Lung (tissue), 12 donors: ENCODE measurements around the gene PTPN21. TPM values are rescaled to one million over a fixed set of nuclear protein-coding genes. Genes with fewer than 3 reads are reported as not detected.

Experiments used
- ATAC-seq: fragments of 200-7000 bp; cut with Tn5 transposase; one replicate; pipeline ENCODE4 v1.9.1; 2020; ENCODE audit warnings: moderate number of reproducible peaks; ENCODE audit not compliant: insufficient read depth, low FRiP score
- DNase-seq, 3 donors: peaks; one replicate each; pipeline ENCODE4 v3.0.0-alpha.2; 2013 to 2017
- H3K27ac ChIP-seq, 2 donors: one replicate each; pipeline ENCODE4 v1.5.1; 2013; ENCODE audit warnings: mild to moderate bottlenecking in 2 of 2, moderate library complexity in 2 of 2, control low read depth in 1 of 2, inconsistent platforms in 1 of 2, low read depth in 1 of 2, low read length in 1 of 2
- H3K27me3 ChIP-seq, 3 donors: one replicate each; pipeline ENCODE4 v1.5.1; 2013; ENCODE audit warnings: low read length in 2 of 3; ENCODE audit not compliant: control insufficient read depth in 3 of 3, insufficient read depth in 3 of 3
- H3K36me3 ChIP-seq, 4 donors: one replicate each; pipeline ENCODE4 v1.5.1; 2013; ENCODE audit warnings: low read length in 4 of 4, mild to moderate bottlenecking in 1 of 4, moderate library complexity in 1 of 4; ENCODE audit not compliant: control insufficient read depth in 4 of 4, insufficient read depth in 4 of 4
- H3K4me1 ChIP-seq, 5 donors: one replicate each; pipeline ENCODE4 v1.5.1; 2013; ENCODE audit warnings: low read length in 5 of 5, mild to moderate bottlenecking in 2 of 5, moderate library complexity in 1 of 5; ENCODE audit not compliant: control insufficient read depth in 5 of 5, insufficient read depth in 5 of 5
- H3K4me3 ChIP-seq: one replicate; pipeline ENCODE4 v1.5.1; 2013; ENCODE audit warnings: mild to moderate bottlenecking, control low read depth, moderate library complexity
- H3K9ac ChIP-seq, 2 donors: one replicate each; pipeline ENCODE4 v1.5.1; 2013; ENCODE audit warnings: low read length in 2 of 2, control low read depth in 1 of 2; ENCODE audit not compliant: insufficient read depth in 1 of 2
- H3K9me3 ChIP-seq, 4 donors: one replicate each; pipeline ENCODE4 v1.5.1; 2013; ENCODE audit warnings: low read length in 3 of 4, mild to moderate bottlenecking in 1 of 4, moderate library complexity in 1 of 4; ENCODE audit not compliant: control insufficient read depth in 4 of 4, insufficient read depth in 3 of 4
- WGBS, 2 donors: extraction: QIAGEN DNeasy Blood & Tissue Kit; methylation state at CpG; one replicate each; pipeline ENCODE4 v1.1.7; 2013; 5-methylcytosine and 5-hydroxymethylcytosine counted together
- polyA plus RNA-seq, 2 donors: library from polyadenylated mRNA; stranded (reverse); fragments of 200-250 nt; gene quantifications; one replicate each; pipeline ENCODE4 v1.2.1, GENCODE V29; 2013
- total RNA-seq, 2 donors: library from RNA; depleted of rRNA in 1 of 2; stranded (reverse); fragments of >200 nt in 1 of 2; gene quantifications; one replicate each; pipeline ENCODE4 v1.2.1, GENCODE V29; 2014 to 2021
- TF ChIP-seq, protein P1 (sequence below): IDR thresholded peaks from 2 replicates; pipeline ENCODE4 v1.5.1; 2012; ENCODE audit warnings: mild to moderate bottlenecking; ENCODE audit errors: control extremely low read depth, extremely low read depth
- donor health status: control.
- donor health status: control.
- donor health status: Bipolar disorder and iron deficiency.
- donor health status: healthy.
- donor health status: DM: yes; HTN: yes; CAD: no.

PTPN21 gene
- total and polyA plus RNA-seq, 4 donors = 8.2 to 39.3 (median 20.2) TPM

DNA sequence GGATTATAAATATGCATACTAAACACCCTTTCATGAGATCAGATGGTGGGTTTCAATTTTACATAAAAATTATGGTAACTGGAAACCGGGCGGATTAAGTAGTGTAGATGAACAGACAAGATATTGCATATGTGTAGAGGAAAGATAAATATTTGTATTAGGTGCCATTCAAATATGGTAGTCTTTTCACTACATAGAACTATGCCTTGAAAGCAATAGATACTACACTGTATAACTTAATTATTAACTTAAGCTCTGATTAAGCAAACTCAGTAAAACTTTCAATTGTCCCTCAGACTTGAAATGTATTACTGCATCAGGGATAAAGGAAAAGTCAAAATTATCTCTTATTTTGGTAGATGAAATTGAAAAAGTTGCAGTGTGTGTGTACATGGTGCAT, 1.9 kb downstream of the PTPN21 start:
- no peak for ATAC-seq
- no peak for DNase-seq
- Histone ChIP-seq H3K9me3 (no peaks in the 10 kb centered on the region), H3K27ac (no peak overlapping the region), H3K27me3 (no peaks in the 10 kb centered on the region), H3K4me3 (no peak overlapping the region), H3K4me1 (peaks cover 1 to 35% (median 6%) of the 10 kb centered on the region in 5 donors), H3K36me3 (peaks cover 4 to 12% (median 9%) of the 10 kb centered on the region in 4 donors), H3K9ac (no peak overlapping the region)
- TF ChIP-seq, protein P1, sequence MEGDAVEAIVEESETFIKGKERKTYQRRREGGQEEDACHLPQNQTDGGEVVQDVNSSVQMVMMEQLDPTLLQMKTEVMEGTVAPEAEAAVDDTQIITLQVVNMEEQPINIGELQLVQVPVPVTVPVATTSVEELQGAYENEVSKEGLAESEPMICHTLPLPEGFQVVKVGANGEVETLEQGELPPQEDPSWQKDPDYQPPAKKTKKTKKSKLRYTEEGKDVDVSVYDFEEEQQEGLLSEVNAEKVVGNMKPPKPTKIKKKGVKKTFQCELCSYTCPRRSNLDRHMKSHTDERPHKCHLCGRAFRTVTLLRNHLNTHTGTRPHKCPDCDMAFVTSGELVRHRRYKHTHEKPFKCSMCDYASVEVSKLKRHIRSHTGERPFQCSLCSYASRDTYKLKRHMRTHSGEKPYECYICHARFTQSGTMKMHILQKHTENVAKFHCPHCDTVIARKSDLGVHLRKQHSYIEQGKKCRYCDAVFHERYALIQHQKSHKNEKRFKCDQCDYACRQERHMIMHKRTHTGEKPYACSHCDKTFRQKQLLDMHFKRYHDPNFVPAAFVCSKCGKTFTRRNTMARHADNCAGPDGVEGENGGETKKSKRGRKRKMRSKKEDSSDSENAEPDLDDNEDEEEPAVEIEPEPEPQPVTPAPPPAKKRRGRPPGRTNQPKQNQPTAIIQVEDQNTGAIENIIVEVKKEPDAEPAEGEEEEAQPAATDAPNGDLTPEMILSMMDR = no peak
- 57 to 65% methylated on average over 2 of the region's 2 CpGs for WGBS, 2 donors

DNA sequence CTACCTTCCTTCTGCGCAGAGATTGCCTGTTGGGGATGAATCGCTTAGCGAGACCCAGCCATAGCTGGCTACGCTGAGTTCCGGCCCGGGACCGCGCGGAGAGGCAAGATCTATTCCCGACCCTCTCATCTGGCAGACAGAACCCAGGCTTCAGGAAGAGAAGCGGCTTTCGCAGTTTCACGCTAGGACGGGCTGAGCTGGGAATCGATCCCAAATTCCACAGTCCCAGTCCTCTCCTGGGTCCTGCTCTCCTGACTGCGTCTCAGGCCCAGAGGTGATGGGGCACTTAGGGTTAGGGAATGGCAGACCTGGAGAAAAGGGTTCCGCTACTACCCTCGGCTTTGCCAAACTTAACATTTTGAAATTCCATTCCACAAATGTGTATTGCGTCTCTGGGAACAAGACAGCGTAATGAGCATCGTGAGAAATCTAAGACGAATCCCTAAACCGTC, 2.8 kb downstream of the PTPN21 start:
- DNase-seq (peak; percentile 19 to 38 (median 32)), ATAC-seq (no peak)
- H3K36me3 ChIP-seq = peaks cover 4 to 15% (median 14%) of the 10 kb centered on the region in 4 donors
- 7% methylated on average over 23 of the region's 23 CpGs for WGBS, 2 donors
- H3K27ac ChIP-seq = peak overlapping the region; percentile 62 to 71
- peak overlapping the region; percentile 72 for H3K4me3 ChIP-seq
- H3K27me3 ChIP-seq = no peaks in the 10 kb centered on the region
- H3K9ac ChIP-seq = peak overlapping the region; percentile 57 to 89
- peaks cover 3 to 35% (median 6%) of the 10 kb centered on the region in 5 donors for H3K4me1 ChIP-seq
- H3K9me3 ChIP-seq = no peaks in the 10 kb centered on the region
- TF ChIP-seq, protein P1 = no peak

GRCh38 chr14:88551094-88551870, 3.5 kb downstream of the PTPN21 start:
- peak overlapping the region; percentile 68 to 82 for H3K27ac ChIP-seq
- no peaks in the 10 kb centered on the region for H3K9me3 ChIP-seq
- TF ChIP-seq, protein P1 = no peak
- H3K9ac ChIP-seq = peak overlapping the region; percentile 57 to 89
- DNase-seq (peak; percentile 85 to 90 (median 85)), ATAC-seq (peak; percentile 80)
- WGBS, 2 donors = 11 to 16% methylated on average over 50 of the region's 50 CpGs
- H3K4me3 ChIP-seq = peak overlapping the region; percentile 72
- H3K27me3 ChIP-seq = no peaks in the 10 kb centered on the region
- peaks cover 7 to 17% (median 14%) of the 10 kb centered on the region in 4 donors for H3K36me3 ChIP-seq
- H3K4me1 ChIP-seq = peaks cover 1 to 35% (median 6%) of the 10 kb centered on the region in 5 donors
